Measurements from ENCODE around the gene TMEM196.

The TMEM196 gene
- total RNA-seq = 0 reads per million in 9 experiments

GRCh38 chr7:19772841-19773760 is at the start of gene TMEM196:
Gene TMEM196 (minus strand): TSS chr7:19773617. CDS start chr7:19772696, 921 bp downstream.
- DNase-seq = no peak
- ATAC-seq (replicated peaks) = no peak
- H3K4me3 Mint-ChIP-seq = peak within 1 kb of the TSS; percentile 37 to 61
- no peaks in the 10 kb centered on the region for H3K9me3 Mint-ChIP-seq
- no peaks in the 10 kb centered on the region for H3K36me3 Mint-ChIP-seq (ENCODE audit: insufficient read depth)
- H3K27me3 Mint-ChIP-seq = peaks cover 28 to 34% of the 10 kb centered on the region in 2 donors
- H3K27ac Mint-ChIP-seq = no peak within 1 kb of the TSS
- peaks cover 12 to 15% of the 10 kb centered on the region in 2 donors for H3K4me1 Mint-ChIP-seq (ENCODE audit: low read depth in 2 of 2)

DNA sequence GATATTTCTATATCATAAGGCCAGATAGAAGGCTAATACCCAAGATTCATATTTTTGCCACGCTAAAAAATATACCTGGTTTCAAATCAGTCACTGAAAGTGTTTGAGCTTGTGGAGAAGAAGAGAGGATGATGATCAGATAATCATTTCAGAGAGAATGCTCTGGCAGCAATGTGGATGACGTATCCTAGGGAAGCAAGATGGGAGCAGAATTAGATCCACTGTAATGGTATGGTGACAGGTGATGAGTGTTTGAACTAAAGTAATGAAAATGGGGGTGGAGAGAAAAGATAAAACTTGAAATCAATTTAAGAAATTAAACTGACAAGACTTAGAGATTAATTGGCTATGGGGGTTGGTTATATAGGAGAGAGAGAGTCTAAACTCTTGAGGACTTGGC is 42.7 kb upstream of the TMEM196 start:
- Mint-ChIP-seq H3K9me3 (peaks cover 0 to 2% of the 10 kb centered on the region in 2 donors), H3K27ac (no peak overlapping the region), H3K36me3 (ENCODE audit: insufficient read depth) (no peaks in the 10 kb centered on the region), H3K27me3 (no peaks in the 10 kb centered on the region), H3K4me1 (ENCODE audit: low read depth in 2 of 2) (no peaks in the 10 kb centered on the region), H3K4me3 (no peak overlapping the region)
- no peak for DNase-seq
- ATAC-seq (replicated peaks) = no peak

GRCh38 chr7:19815546-19815945 is 42.1 kb upstream of the TMEM196 start:
- Mint-ChIP-seq H3K4me1 (ENCODE audit: low read depth in 2 of 2) (no peaks in the 10 kb centered on the region), H3K27ac (no peak overlapping the region), H3K4me3 (no peak overlapping the region), H3K36me3 (ENCODE audit: insufficient read depth) (no peaks in the 10 kb centered on the region), H3K27me3 (no peaks in the 10 kb centered on the region), H3K9me3 (peaks cover 0 to 2% of the 10 kb centered on the region in 2 donors)
- ATAC-seq (replicated peaks) = no peak
- DNase-seq = no peak

DNA sequence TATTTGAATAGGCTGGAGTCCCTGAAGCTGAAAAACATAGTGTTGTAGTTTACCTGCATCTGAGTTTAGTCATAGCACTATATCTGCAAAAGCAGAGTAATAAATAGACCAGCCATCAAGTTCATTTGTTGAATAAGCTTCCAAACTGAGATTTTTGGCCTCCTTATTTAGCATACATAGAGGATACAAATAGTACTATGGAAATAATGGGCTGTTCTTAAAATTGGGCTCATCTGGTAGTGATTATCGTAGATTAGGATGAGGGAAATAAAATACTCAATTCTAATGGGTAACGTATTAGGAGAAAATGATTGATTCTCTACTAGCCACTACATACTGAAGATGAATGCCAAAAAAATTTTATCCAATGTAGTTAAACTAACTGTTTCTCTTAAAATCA is 41.4 kb upstream of the TMEM196 start:
- ATAC-seq (replicated peaks) = no peak
- Mint-ChIP-seq H3K9me3 (peaks cover 0 to 2% of the 10 kb centered on the region in 2 donors), H3K4me1 (ENCODE audit: low read depth in 2 of 2) (no peaks in the 10 kb centered on the region), H3K27me3 (no peaks in the 10 kb centered on the region), H3K27ac (no peak overlapping the region), H3K36me3 (ENCODE audit: insufficient read depth) (no peaks in the 10 kb centered on the region), H3K4me3 (no peak overlapping the region)
- DNase-seq = no peak

- Mint-ChIP-seq H3K36me3 (ENCODE audit: insufficient read depth) (peaks cover 2% of the 10 kb centered on the region), H3K4me3 (no peak overlapping the region), H3K9me3 (no peaks in the 10 kb centered on the region), H3K27ac (no peak overlapping the region), H3K4me1 (ENCODE audit: low read depth in 2 of 2) (no peaks in the 10 kb centered on the region), H3K27me3 (no peaks in the 10 kb centered on the region)
- ATAC-seq (replicated peaks) (no peak), DNase-seq (no peak)
Observed at GRCh38 chr7:19811386-19811785, 38.0 kb upstream of the TMEM196 start.

DNA sequence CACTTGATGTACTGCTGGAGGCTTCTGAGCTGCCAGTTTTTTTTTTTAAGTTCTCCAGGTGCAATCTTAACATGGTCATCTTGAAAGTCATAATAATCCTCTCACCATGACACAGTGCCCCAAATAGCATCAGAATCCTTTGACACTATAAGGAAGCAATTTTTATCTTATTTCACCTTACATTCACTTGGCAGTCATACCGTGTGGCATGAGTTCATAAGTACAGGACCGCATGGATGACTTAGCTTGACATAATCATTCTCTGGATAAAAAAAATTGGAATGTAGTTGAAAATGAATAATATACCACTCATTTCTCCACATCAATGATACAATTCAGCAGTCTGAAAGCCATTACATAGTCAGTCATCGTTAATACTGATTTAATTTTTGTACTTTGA is 25.6 kb upstream of the TMEM196 start:
- H3K36me3 Mint-ChIP-seq (ENCODE audit: insufficient read depth) = no peaks in the 10 kb centered on the region
- H3K27me3 Mint-ChIP-seq = no peaks in the 10 kb centered on the region
- H3K9me3 Mint-ChIP-seq = no peaks in the 10 kb centered on the region
- no peak for ATAC-seq (replicated peaks)
- no peaks in the 10 kb centered on the region for H3K4me1 Mint-ChIP-seq (ENCODE audit: low read depth in 2 of 2)
- H3K27ac Mint-ChIP-seq = no peak overlapping the region
- H3K4me3 Mint-ChIP-seq = no peak overlapping the region
- DNase-seq = no peak

- Mint-ChIP-seq H3K27me3 (no peaks in the 10 kb centered on the region), H3K4me3 (no peak overlapping the region), H3K4me1 (ENCODE audit: low read depth in 2 of 2) (no peaks in the 10 kb centered on the region), H3K9me3 (peaks cover 0 to 2% of the 10 kb centered on the region in 2 donors), H3K36me3 (ENCODE audit: insufficient read depth) (no peaks in the 10 kb centered on the region), H3K27ac (no peak overlapping the region)
- ATAC-seq (replicated peaks) (no peak), DNase-seq (no peak)
Observed at GRCh38 chr7:19783541-19783940, 10.1 kb upstream of the TMEM196 start.

- ATAC-seq (replicated peaks) (no peak), DNase-seq (no peak)
- no peaks in the 10 kb centered on the region for H3K36me3 Mint-ChIP-seq (ENCODE audit: insufficient read depth)
- H3K4me3 Mint-ChIP-seq = no peak overlapping the region
- H3K27ac Mint-ChIP-seq = no peak overlapping the region
- H3K9me3 Mint-ChIP-seq = no peaks in the 10 kb centered on the region
- peaks cover 23 to 24% of the 10 kb centered on the region in 2 donors for H3K27me3 Mint-ChIP-seq
- peaks cover 12 to 14% of the 10 kb centered on the region in 2 donors for H3K4me1 Mint-ChIP-seq (ENCODE audit: low read depth in 2 of 2)
Observed at GRCh38 chr7:19776981-19777380, 3.6 kb upstream of the TMEM196 start.

DNA sequence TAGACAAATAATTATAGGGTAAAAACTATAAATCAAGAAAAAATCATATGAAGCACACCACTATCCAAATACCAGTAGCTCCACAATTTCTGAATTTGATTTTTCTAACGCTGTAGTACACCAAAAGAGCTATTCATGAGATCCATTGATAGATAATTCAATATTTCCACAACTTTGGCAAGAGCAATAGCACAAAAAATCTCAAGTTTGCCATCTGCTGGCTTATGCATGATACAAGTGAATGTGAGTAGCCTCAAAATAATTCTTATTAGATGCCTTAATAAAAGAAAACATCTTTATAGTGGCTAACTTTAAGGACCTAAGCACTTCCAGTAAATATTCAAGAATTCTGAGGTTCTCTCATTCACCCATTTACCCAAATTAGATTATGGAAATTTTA is 2.2 kb upstream of the TMEM196 start:
- no peaks in the 10 kb centered on the region for H3K9me3 Mint-ChIP-seq
- no peak overlapping the region for H3K27ac Mint-ChIP-seq
- H3K4me1 Mint-ChIP-seq (ENCODE audit: low read depth in 2 of 2) = peaks cover 12 to 15% of the 10 kb centered on the region in 2 donors
- ATAC-seq (replicated peaks) (no peak), DNase-seq (no peak)
- H3K36me3 Mint-ChIP-seq (ENCODE audit: insufficient read depth) = no peaks in the 10 kb centered on the region
- H3K4me3 Mint-ChIP-seq = no peak overlapping the region
- H3K27me3 Mint-ChIP-seq = peaks cover 28 to 29% of the 10 kb centered on the region in 2 donors

- Mint-ChIP-seq H3K4me3 (peak overlapping the region; percentile 37 to 61), H3K27me3 (peaks cover 28 to 34% of the 10 kb centered on the region in 2 donors), H3K27ac (no peak overlapping the region), H3K4me1 (ENCODE audit: low read depth in 2 of 2) (peaks cover 12 to 15% of the 10 kb centered on the region in 2 donors), H3K36me3 (ENCODE audit: insufficient read depth) (no peaks in the 10 kb centered on the region), H3K9me3 (no peaks in the 10 kb centered on the region)
- ATAC-seq (replicated peaks) (no peak), DNase-seq (no peak)
Observed at GRCh38 chr7:19772306-19772705, 1.1 kb downstream of the TMEM196 start.

DNA sequence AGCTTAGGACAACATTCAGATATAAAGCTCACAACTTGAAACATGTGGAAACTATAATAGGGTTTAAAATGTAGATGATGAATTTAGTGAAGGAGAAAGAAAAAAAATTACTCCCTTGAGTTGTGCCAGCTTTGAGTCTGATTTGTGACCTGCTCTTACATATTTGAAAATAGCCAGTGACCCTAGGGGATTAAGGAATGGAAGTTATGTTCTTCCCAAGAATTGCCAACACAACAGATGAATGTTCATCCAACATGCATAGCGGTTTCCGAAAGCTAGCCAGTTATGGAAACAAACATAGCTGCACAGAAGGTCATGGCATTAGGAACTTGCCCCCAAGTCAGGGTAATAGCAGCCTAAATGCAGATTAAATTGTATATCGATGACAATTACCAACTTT is 10.8 kb downstream of the TMEM196 start:
- Mint-ChIP-seq H3K27ac (no peak overlapping the region), H3K36me3 (ENCODE audit: insufficient read depth) (no peaks in the 10 kb centered on the region), H3K4me1 (ENCODE audit: low read depth in 2 of 2) (no peaks in the 10 kb centered on the region), H3K4me3 (no peak overlapping the region), H3K9me3 (no peaks in the 10 kb centered on the region), H3K27me3 (no peaks in the 10 kb centered on the region)
- ATAC-seq (replicated peaks) = no peak
- no peak for DNase-seq

DNA sequence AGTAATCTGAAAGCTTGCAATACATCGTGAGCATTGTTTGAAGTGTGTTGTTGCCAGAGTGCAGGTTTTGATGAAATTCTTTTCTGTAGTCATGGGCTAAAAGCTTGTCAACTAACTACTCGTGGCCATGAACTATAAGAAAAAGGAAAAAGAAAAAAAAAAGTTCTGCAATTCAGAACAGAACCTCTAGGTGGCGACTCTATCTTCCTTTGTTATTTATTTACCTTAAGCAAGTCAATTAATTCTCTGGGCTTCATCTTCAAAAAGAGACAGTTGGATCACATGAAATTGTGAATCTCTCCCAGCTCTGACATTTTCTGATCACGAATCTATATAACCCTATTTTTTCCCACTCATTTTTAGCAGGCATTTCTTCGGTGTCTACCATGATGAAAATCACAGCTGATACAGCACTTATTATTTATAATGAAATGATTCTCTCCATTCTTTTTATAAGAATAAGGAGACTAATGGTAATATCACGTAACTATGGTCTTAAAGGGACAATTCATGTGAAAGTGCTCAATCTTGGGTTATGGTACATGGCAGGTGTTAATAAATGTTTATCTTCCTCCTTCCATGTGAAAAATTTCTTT is 18.8 kb downstream of the TMEM196 start:
- ATAC-seq (replicated peaks) = no peak
- Mint-ChIP-seq H3K27ac (no peak overlapping the region), H3K36me3 (ENCODE audit: insufficient read depth) (no peaks in the 10 kb centered on the region), H3K9me3 (no peaks in the 10 kb centered on the region), H3K4me3 (no peak overlapping the region), H3K27me3 (no peaks in the 10 kb centered on the region), H3K4me1 (ENCODE audit: low read depth in 2 of 2) (no peaks in the 10 kb centered on the region)
- no peak for DNase-seq

DNA sequence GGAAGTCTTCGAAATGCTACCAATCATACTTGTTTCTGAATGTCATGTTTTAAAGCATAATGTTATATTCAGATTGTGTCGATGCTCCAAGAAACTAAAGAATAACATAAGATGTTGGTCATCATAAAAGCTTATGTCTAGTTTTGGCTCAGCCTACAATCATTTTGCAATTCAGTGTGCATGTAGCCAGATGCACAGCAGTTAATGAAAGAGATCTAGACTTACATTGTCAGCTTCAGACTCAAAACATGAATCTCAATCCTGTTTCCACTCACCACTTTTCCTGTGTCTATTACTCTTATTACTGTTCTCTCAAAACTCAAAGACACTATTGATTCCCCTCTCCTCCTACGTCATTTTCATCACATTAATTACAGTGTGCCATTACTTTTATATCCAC is 21.4 kb downstream of the TMEM196 start:
- H3K4me1 Mint-ChIP-seq (ENCODE audit: low read depth in 2 of 2) = no peaks in the 10 kb centered on the region

GRCh38 chr7:19749658-19750057 is 23.8 kb downstream of the TMEM196 start:
- no peaks in the 10 kb centered on the region for H3K36me3 Mint-ChIP-seq (ENCODE audit: insufficient read depth)
- no peaks in the 10 kb centered on the region for H3K27me3 Mint-ChIP-seq
- H3K4me1 Mint-ChIP-seq (ENCODE audit: low read depth in 2 of 2) = no peaks in the 10 kb centered on the region
- DNase-seq (no peak), ATAC-seq (replicated peaks) (no peak)
- no peak overlapping the region for H3K27ac Mint-ChIP-seq
- H3K9me3 Mint-ChIP-seq = no peaks in the 10 kb centered on the region
- H3K4me3 Mint-ChIP-seq = no peak overlapping the region

More for the DNA sequence above, 21.4 kb downstream of the TMEM196 start:
- ATAC-seq (replicated peaks) = no peak
- no peak overlapping the region for H3K27ac Mint-ChIP-seq
- no peaks in the 10 kb centered on the region for H3K27me3 Mint-ChIP-seq
- no peak for DNase-seq
- no peak overlapping the region for H3K4me3 Mint-ChIP-seq
- H3K9me3 Mint-ChIP-seq = no peaks in the 10 kb centered on the region
- no peaks in the 10 kb centered on the region for H3K36me3 Mint-ChIP-seq (ENCODE audit: insufficient read depth)
